GM21390 (cell line): Measurements from ENCODE around the gene ODAD2.
A peak's percentile ranks its signal among the peaks of the same experiment; 100 is the strongest.
"Not testable (repeated sequence)": the region's sequence is repeated elsewhere in the genome, so short reads cannot be mapped to it uniquely, and the experiment has no call there.

ENCODE experiments used
- ATAC-seq: cut with Tn5 transposase; IDR thresholded peaks from one replicate; pipeline ENCODE4 v1.9.1; 2021; ENCODE audit not compliant: unreplicated experiment

Gene ODAD2

GRCh38 chr10:27959093-27959715 lies 39.7 kb downstream of the ODAD2 start:
- ATAC-seq, result no peak

GRCh38 chr10:27958383-27958782 lies 40.5 kb downstream of the ODAD2 start:
- peak; percentile 80 for ATAC-seq

- no peak for ATAC-seq
These were observed 48.7 kb downstream of the ODAD2 start for GRCh38 chr10:27950242-27950564.

GRCh38 chr10:27949528-27950241 lies 49.2 kb downstream of the ODAD2 start:
- no peak for ATAC-seq

- ATAC-seq, result no peak
These were observed 50.7 kb downstream of the ODAD2 start for GRCh38 chr10:27948186-27948585.

GRCh38 chr10:27947540-27947939 lies 51.3 kb downstream of the ODAD2 start:
- no peak for ATAC-seq

GRCh38 chr10:27944005-27944404 lies 54.9 kb downstream of the ODAD2 start:
- ATAC-seq, result no peak

GRCh38 chr10:27914888-27915287 lies 84.0 kb downstream of the ODAD2 start:
- ATAC-seq, result no peak

- no peak for ATAC-seq
These were observed 86.6 kb downstream of the ODAD2 start for GRCh38 chr10:27912231-27912630.

- no peak for ATAC-seq
These were observed 87.3 kb downstream of the ODAD2 start for GRCh38 chr10:27911539-27911938.

- ATAC-seq, result no peak
These were observed 87.9 kb downstream of the ODAD2 start for GRCh38 chr10:27911011-27911410.

- no peak for ATAC-seq
These were observed 90.6 kb downstream of the ODAD2 start for GRCh38 chr10:27908231-27908630.

- not testable (repeated sequence) for ATAC-seq
These were observed 99.4 kb downstream of the ODAD2 start for GRCh38 chr10:27899485-27899884.

GRCh38 chr10:27899058-27899457 lies 99.8 kb downstream of the ODAD2 start:
- ATAC-seq, result no peak

GRCh38 chr10:27893358-27893954 lies 105.4 kb downstream of the ODAD2 start:
- no peak for ATAC-seq

GRCh38 chr10:27890971-27891370 lies 107.9 kb downstream of the ODAD2 start:
- no peak for ATAC-seq

GRCh38 chr10:27889518-27889917 lies 109.4 kb downstream of the ODAD2 start:
- no peak for ATAC-seq

- ATAC-seq, result no peak
These were observed 114.7 kb downstream of the ODAD2 start for GRCh38 chr10:27884185-27884641.

- ATAC-seq, result no peak
These were observed 120.6 kb downstream of the ODAD2 start for GRCh38 chr10:27878281-27878680.

- no peak for ATAC-seq
These were observed 133.7 kb downstream of the ODAD2 start for GRCh38 chr10:27865221-27865635.

- ATAC-seq, result no peak
These were observed 137.1 kb downstream of the ODAD2 start for GRCh38 chr10:27861781-27862180.

- ATAC-seq, result no peak
These were observed 141.3 kb downstream of the ODAD2 start for GRCh38 chr10:27857616-27858015.
